ENCODE results near the gene NKD1.

The NKD1 gene

GRCh38 chr16:50612849-50613198 lies 64.6 kb downstream of the NKD1 start:
- H3K4me1 ChIP-seq (ENCODE audit: control insufficient read depth in 1 of 2, insufficient read depth in 2 of 2, low read length in 2 of 2) = peaks cover 26 to 93% of the 10 kb centered on the region in 2 donors

GRCh38 chr16:50613281-50613963 lies 65.2 kb downstream of the NKD1 start:
- H3K27me3 ChIP-seq (ENCODE audit: low read depth, low read length) = no peaks in the 10 kb centered on the region
- peak overlapping the region; percentile 73 for H3K27ac ChIP-seq (ENCODE audit: low read length)
- no peaks in the 10 kb centered on the region for H3K9me3 ChIP-seq (ENCODE audit: control insufficient read depth in 1 of 2, low read length in 2 of 2)
- peaks cover 26 to 93% of the 10 kb centered on the region in 2 donors for H3K4me1 ChIP-seq (ENCODE audit: control insufficient read depth in 1 of 2, insufficient read depth in 2 of 2, low read length in 2 of 2)
- H3K4me3 ChIP-seq (ENCODE audit: low read depth in 1 of 2, low read length in 2 of 2) = peak overlapping the region in 1 of 2 donors; percentile 23
- H3K36me3 ChIP-seq (ENCODE audit: control insufficient read depth in 1 of 2, insufficient read depth in 2 of 2, low read length in 2 of 2) = no peaks in the 10 kb centered on the region

More at GRCh38 chr16:50612849-50613198, 64.6 kb downstream of the NKD1 start:
- no peaks in the 10 kb centered on the region for H3K9me3 ChIP-seq (ENCODE audit: control insufficient read depth in 1 of 2, low read length in 2 of 2)
- H3K4me3 ChIP-seq (ENCODE audit: low read depth in 1 of 2, low read length in 2 of 2) = no peak overlapping the region
- no peaks in the 10 kb centered on the region for H3K36me3 ChIP-seq (ENCODE audit: control insufficient read depth in 1 of 2, insufficient read depth in 2 of 2, low read length in 2 of 2)
- peak overlapping the region; percentile 20 for H3K27ac ChIP-seq (ENCODE audit: low read length)
- no peaks in the 10 kb centered on the region for H3K27me3 ChIP-seq (ENCODE audit: low read depth, low read length)

GRCh38 chr16:50613964-50614474 lies 65.8 kb downstream of the NKD1 start:
- Histone ChIP-seq H3K9me3 (ENCODE audit: control insufficient read depth in 1 of 2, low read length in 2 of 2) (no peaks in the 10 kb centered on the region), H3K4me3 (ENCODE audit: low read depth in 1 of 2, low read length in 2 of 2) (peak overlapping the region in 1 of 2 donors; percentile 23), H3K4me1 (ENCODE audit: control insufficient read depth in 1 of 2, insufficient read depth in 2 of 2, low read length in 2 of 2) (peaks cover 26 to 92% of the 10 kb centered on the region in 2 donors), H3K27ac (ENCODE audit: low read length) (peak overlapping the region; percentile 73), H3K36me3 (ENCODE audit: control insufficient read depth in 1 of 2, insufficient read depth in 2 of 2, low read length in 2 of 2) (no peaks in the 10 kb centered on the region), H3K27me3 (ENCODE audit: low read depth, low read length) (no peaks in the 10 kb centered on the region)

- Histone ChIP-seq H3K4me3 (ENCODE audit: low read depth in 1 of 2, low read length in 2 of 2) (no peak overlapping the region), H3K4me1 (ENCODE audit: control insufficient read depth in 1 of 2, insufficient read depth in 2 of 2, low read length in 2 of 2) (peaks cover 26 to 83% of the 10 kb centered on the region in 2 donors), H3K27me3 (ENCODE audit: low read depth, low read length) (no peaks in the 10 kb centered on the region), H3K27ac (ENCODE audit: low read length) (no peak overlapping the region), H3K9me3 (ENCODE audit: control insufficient read depth in 1 of 2, low read length in 2 of 2) (no peaks in the 10 kb centered on the region), H3K36me3 (ENCODE audit: control insufficient read depth in 1 of 2, insufficient read depth in 2 of 2, low read length in 2 of 2) (no peaks in the 10 kb centered on the region)
Observed at GRCh38 chr16:50614955-50615724, 66.9 kb downstream of the NKD1 start.

- H3K36me3 ChIP-seq (ENCODE audit: control insufficient read depth in 1 of 2, insufficient read depth in 2 of 2, low read length in 2 of 2) = no peaks in the 10 kb centered on the region
- peak overlapping the region in 1 of 2 donors; percentile 10 for H3K4me3 ChIP-seq (ENCODE audit: low read depth in 1 of 2, low read length in 2 of 2)
- no peak overlapping the region for H3K27ac ChIP-seq (ENCODE audit: low read length)
- H3K9me3 ChIP-seq (ENCODE audit: control insufficient read depth in 1 of 2, low read length in 2 of 2) = no peaks in the 10 kb centered on the region
- no peaks in the 10 kb centered on the region for H3K27me3 ChIP-seq (ENCODE audit: low read depth, low read length)
- H3K4me1 ChIP-seq (ENCODE audit: control insufficient read depth in 1 of 2, insufficient read depth in 2 of 2, low read length in 2 of 2) = peaks cover 26 to 75% of the 10 kb centered on the region in 2 donors
Observed at GRCh38 chr16:50615891-50616290, 67.7 kb downstream of the NKD1 start.

- peaks cover 26 to 70% of the 10 kb centered on the region in 2 donors for H3K4me1 ChIP-seq (ENCODE audit: control insufficient read depth in 1 of 2, insufficient read depth in 2 of 2, low read length in 2 of 2)
- H3K4me3 ChIP-seq (ENCODE audit: low read depth in 1 of 2, low read length in 2 of 2) = peak overlapping the region in 1 of 2 donors; percentile 17
- H3K27ac ChIP-seq (ENCODE audit: low read length) = no peak overlapping the region
- no peaks in the 10 kb centered on the region for H3K36me3 ChIP-seq (ENCODE audit: control insufficient read depth in 1 of 2, insufficient read depth in 2 of 2, low read length in 2 of 2)
- no peaks in the 10 kb centered on the region for H3K27me3 ChIP-seq (ENCODE audit: low read depth, low read length)
- H3K9me3 ChIP-seq (ENCODE audit: control insufficient read depth in 1 of 2, low read length in 2 of 2) = no peaks in the 10 kb centered on the region
Observed at GRCh38 chr16:50616386-50616785, 68.2 kb downstream of the NKD1 start.

- Histone ChIP-seq H3K9me3 (ENCODE audit: control insufficient read depth in 1 of 2, low read length in 2 of 2) (no peaks in the 10 kb centered on the region), H3K27ac (ENCODE audit: low read length) (no peak overlapping the region), H3K4me3 (ENCODE audit: low read depth in 1 of 2, low read length in 2 of 2) (peak overlapping the region in 1 of 2 donors; percentile 17), H3K36me3 (ENCODE audit: control insufficient read depth in 1 of 2, insufficient read depth in 2 of 2, low read length in 2 of 2) (no peaks in the 10 kb centered on the region), H3K4me1 (ENCODE audit: control insufficient read depth in 1 of 2, insufficient read depth in 2 of 2, low read length in 2 of 2) (peaks cover 26 to 63% of the 10 kb centered on the region in 2 donors), H3K27me3 (ENCODE audit: low read depth, low read length) (no peaks in the 10 kb centered on the region)
Observed at GRCh38 chr16:50616883-50617645, 68.9 kb downstream of the NKD1 start.

- Histone ChIP-seq H3K9me3 (ENCODE audit: control insufficient read depth in 1 of 2, low read length in 2 of 2) (no peaks in the 10 kb centered on the region), H3K4me1 (ENCODE audit: control insufficient read depth in 1 of 2, insufficient read depth in 2 of 2, low read length in 2 of 2) (peaks cover 26 to 59% of the 10 kb centered on the region in 2 donors), H3K36me3 (ENCODE audit: control insufficient read depth in 1 of 2, insufficient read depth in 2 of 2, low read length in 2 of 2) (no peaks in the 10 kb centered on the region), H3K27me3 (ENCODE audit: low read depth, low read length) (no peaks in the 10 kb centered on the region), H3K4me3 (ENCODE audit: low read depth in 1 of 2, low read length in 2 of 2) (no peak overlapping the region), H3K27ac (ENCODE audit: low read length) (no peak overlapping the region)
Observed at GRCh38 chr16:50617646-50618184, 69.5 kb downstream of the NKD1 start.

GRCh38 chr16:50618238-50618918 lies 70.2 kb downstream of the NKD1 start:
- Histone ChIP-seq H3K27me3 (ENCODE audit: low read depth, low read length) (no peaks in the 10 kb centered on the region), H3K27ac (ENCODE audit: low read length) (no peak overlapping the region), H3K4me1 (ENCODE audit: control insufficient read depth in 1 of 2, insufficient read depth in 2 of 2, low read length in 2 of 2) (peaks cover 19 to 52% of the 10 kb centered on the region in 2 donors)

GRCh38 chr16:50619702-50620491 lies 71.7 kb downstream of the NKD1 start:
- Histone ChIP-seq H3K27me3 (ENCODE audit: low read depth, low read length) (no peaks in the 10 kb centered on the region), H3K36me3 (ENCODE audit: control insufficient read depth in 1 of 2, insufficient read depth in 2 of 2, low read length in 2 of 2) (no peaks in the 10 kb centered on the region), H3K9me3 (ENCODE audit: control insufficient read depth in 1 of 2, low read length in 2 of 2) (no peaks in the 10 kb centered on the region), H3K4me3 (ENCODE audit: low read depth in 1 of 2, low read length in 2 of 2) (no peak overlapping the region), H3K27ac (ENCODE audit: low read length) (no peak overlapping the region), H3K4me1 (ENCODE audit: control insufficient read depth in 1 of 2, insufficient read depth in 2 of 2, low read length in 2 of 2) (peaks cover 10 to 43% of the 10 kb centered on the region in 2 donors)

More at GRCh38 chr16:50618238-50618918, 70.2 kb downstream of the NKD1 start:
- Histone ChIP-seq H3K36me3 (ENCODE audit: control insufficient read depth in 1 of 2, insufficient read depth in 2 of 2, low read length in 2 of 2) (no peaks in the 10 kb centered on the region), H3K9me3 (ENCODE audit: control insufficient read depth in 1 of 2, low read length in 2 of 2) (no peaks in the 10 kb centered on the region), H3K4me3 (ENCODE audit: low read depth in 1 of 2, low read length in 2 of 2) (no peak overlapping the region)
